ENCODE results near the gene ANAPC2. TPM values are rescaled to one million over a fixed set of nuclear protein-coding genes. Genes with fewer than 3 reads are reported as not detected.

Gene ANAPC2
- total and polyA plus RNA-seq, 8 donors = 42.1 to 58.8 (median 44.4) TPM

- intact Hi-C loops (cut with DNase I) = no loop called here
- Histone ChIP-seq H3K27ac (no peak overlapping the region), H3K36me3 (peaks cover 0 to 17% of the 10 kb centered on the region in 2 donors), H3K4me1 (peaks cover 12 to 42% of the 10 kb centered on the region in 2 donors), H3K27me3 (peaks cover 0 to 5% of the 10 kb centered on the region in 2 donors), H3K4me3 (no peak overlapping the region), H3K9me3 (no peaks in the 10 kb centered on the region)
- TF ChIP-seq, protein P1, sequence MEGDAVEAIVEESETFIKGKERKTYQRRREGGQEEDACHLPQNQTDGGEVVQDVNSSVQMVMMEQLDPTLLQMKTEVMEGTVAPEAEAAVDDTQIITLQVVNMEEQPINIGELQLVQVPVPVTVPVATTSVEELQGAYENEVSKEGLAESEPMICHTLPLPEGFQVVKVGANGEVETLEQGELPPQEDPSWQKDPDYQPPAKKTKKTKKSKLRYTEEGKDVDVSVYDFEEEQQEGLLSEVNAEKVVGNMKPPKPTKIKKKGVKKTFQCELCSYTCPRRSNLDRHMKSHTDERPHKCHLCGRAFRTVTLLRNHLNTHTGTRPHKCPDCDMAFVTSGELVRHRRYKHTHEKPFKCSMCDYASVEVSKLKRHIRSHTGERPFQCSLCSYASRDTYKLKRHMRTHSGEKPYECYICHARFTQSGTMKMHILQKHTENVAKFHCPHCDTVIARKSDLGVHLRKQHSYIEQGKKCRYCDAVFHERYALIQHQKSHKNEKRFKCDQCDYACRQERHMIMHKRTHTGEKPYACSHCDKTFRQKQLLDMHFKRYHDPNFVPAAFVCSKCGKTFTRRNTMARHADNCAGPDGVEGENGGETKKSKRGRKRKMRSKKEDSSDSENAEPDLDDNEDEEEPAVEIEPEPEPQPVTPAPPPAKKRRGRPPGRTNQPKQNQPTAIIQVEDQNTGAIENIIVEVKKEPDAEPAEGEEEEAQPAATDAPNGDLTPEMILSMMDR (IDR thresholded peaks at IDR 0.05) = no peak
- ATAC-seq (no peak), DNase-seq (no peak)
Observed at GRCh38 chr9:137195525-137196220, 7.3 kb upstream of the ANAPC2 start.

- H3K27me3 ChIP-seq = peaks cover 0 to 5% of the 10 kb centered on the region in 2 donors
- H3K9me3 ChIP-seq = no peaks in the 10 kb centered on the region
- H3K4me3 ChIP-seq = no peak overlapping the region
- H3K4me1 ChIP-seq = peaks cover 17 to 50% of the 10 kb centered on the region in 2 donors
- TF ChIP-seq, protein P1 (IDR thresholded peaks at IDR 0.05) = no peak
- ATAC-seq (no peak), DNase-seq (no peak)
- H3K27ac ChIP-seq = no peak overlapping the region
- H3K36me3 ChIP-seq = peaks cover 0 to 25% of the 10 kb centered on the region in 2 donors
- intact Hi-C loops (cut with DNase I) = no loop called here
Observed at GRCh38 chr9:137194909-137195308, 6.5 kb upstream of the ANAPC2 start.

- peaks cover 0 to under 1% of the 10 kb centered on the region in 2 donors for H3K27me3 ChIP-seq
- DNase-seq (no peak), ATAC-seq (no peak)
- H3K9me3 ChIP-seq = no peaks in the 10 kb centered on the region
- peaks cover 0 to 27% of the 10 kb centered on the region in 2 donors for H3K36me3 ChIP-seq
- peaks cover 19 to 50% of the 10 kb centered on the region in 2 donors for H3K4me1 ChIP-seq
- H3K27ac ChIP-seq = no peak overlapping the region
- TF ChIP-seq, protein P1 (IDR thresholded peaks at IDR 0.05) = no peak
- no peak overlapping the region for H3K4me3 ChIP-seq
- intact Hi-C loops (cut with DNase I) = no loop called here
Observed at GRCh38 chr9:137194388-137194787, 6.0 kb upstream of the ANAPC2 start.

GRCh38 chr9:137193771-137194170, 5.4 kb upstream of the ANAPC2 start:
- TF ChIP-seq, protein P1 (IDR thresholded peaks at IDR 0.05) = no peak
- Histone ChIP-seq H3K4me1 (peaks cover 17 to 48% of the 10 kb centered on the region in 2 donors), H3K4me3 (no peak overlapping the region), H3K27ac (no peak overlapping the region), H3K36me3 (peaks cover 0 to 27% of the 10 kb centered on the region in 2 donors), H3K27me3 (no peaks in the 10 kb centered on the region), H3K9me3 (no peaks in the 10 kb centered on the region)
- DNase-seq (no peak), ATAC-seq (no peak)
- intact Hi-C loops (cut with DNase I) = no loop called here

DNA sequence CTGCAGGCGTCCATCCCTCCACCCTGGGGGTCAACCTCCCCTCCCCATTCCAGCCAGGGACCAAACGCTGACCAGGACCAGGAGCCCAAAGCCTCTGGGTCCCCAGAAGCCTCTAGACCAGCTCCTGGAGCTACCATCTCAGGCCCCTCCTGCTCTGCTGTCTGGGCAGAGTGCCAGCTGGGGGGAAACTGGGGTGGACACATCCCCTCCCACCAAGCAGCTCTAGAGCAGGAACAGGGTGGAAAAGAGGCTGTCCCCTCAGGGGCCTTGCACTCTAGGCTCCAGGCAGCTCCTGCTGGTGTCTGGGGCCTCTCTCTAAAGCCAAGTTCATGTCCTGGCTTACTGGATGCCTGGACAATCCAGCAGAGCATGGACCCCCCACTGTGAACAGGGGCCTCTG, 4.5 kb upstream of the ANAPC2 start:
- DNase-seq = no peak
- H3K9me3 ChIP-seq = no peaks in the 10 kb centered on the region
- no peak for ATAC-seq

More for the DNA sequence above, 4.5 kb upstream of the ANAPC2 start:
- intact Hi-C loops (cut with DNase I) = no loop called here
- TF ChIP-seq, protein P1 (IDR thresholded peaks at IDR 0.05) = no peak
- Histone ChIP-seq H3K4me1 (peaks cover 14 to 41% of the 10 kb centered on the region in 2 donors), H3K36me3 (peaks cover 0 to 27% of the 10 kb centered on the region in 2 donors), H3K4me3 (no peak overlapping the region), H3K27me3 (no peaks in the 10 kb centered on the region), H3K27ac (no peak overlapping the region)

All from left lung (tissue), 10 donors.